DND-41 (cell line): ENCODE measurements around the gene ERAP2.
"Not testable (repeated sequence)": the region's sequence is repeated elsewhere in the genome, so short reads cannot be mapped to it uniquely, and the experiment has no call there.

ENCODE experiments used
- ATAC-seq: fragments of 200-7000 bp; cut with Tn5 transposase; 3 replicates; pipeline ENCODE4 v1.9.1; 2021; ENCODE audit warnings: low read depth; ENCODE audit not compliant: insufficient read depth
- DNase-seq: peaks from one replicate; pipeline ENCODE4 v3.0.0-alpha.2; 2020
- H2AFZ ChIP-seq: 2 replicates; pipeline ENCODE4 v1.6.0; 2012; ENCODE audit warnings: low read depth, low read length
- H3K27ac ChIP-seq: 2 replicates; pipeline ENCODE4 v1.5.1; 2012; ENCODE audit warnings: low read length, inconsistent platforms
- H3K27me3 ChIP-seq: fragments of 200-600 bp; sonication (generic); 2 replicates; pipeline ENCODE4 v1.6.0; 2012; ENCODE audit warnings: low read length, mild to moderate bottlenecking, inconsistent platforms; ENCODE audit not compliant: insufficient read depth, poor library complexity
- H3K36me3 ChIP-seq: 2 replicates; pipeline ENCODE4 v1.5.1; 2012; ENCODE audit warnings: low read length, inconsistent platforms; ENCODE audit not compliant: insufficient read depth
- H3K4me1 ChIP-seq: 2 replicates; pipeline ENCODE4 v1.5.1; 2012; ENCODE audit warnings: mild to moderate bottlenecking, low read length; ENCODE audit not compliant: insufficient read depth
- H3K4me2 ChIP-seq: 2 replicates; pipeline ENCODE4 v1.6.0; 2012; ENCODE audit warnings: mild to moderate bottlenecking, moderate library complexity, low read length, inconsistent platforms; ENCODE audit not compliant: insufficient read depth
- H3K4me3 ChIP-seq, 2 experiments: fragments of 200-600 bp in 1 of 2; shearing (Covaris generic) in 1 of 2; 2 replicates each; pipeline ENCODE4 v1.5.1; 2012 to 2016; ENCODE audit warnings: inconsistent platforms in 2 of 2, low read length in 2 of 2, mild to moderate bottlenecking in 2 of 2, low read depth in 1 of 2, moderate library complexity in 1 of 2
- H3K79me2 ChIP-seq: 2 replicates; pipeline ENCODE4 v1.6.0; 2012; ENCODE audit warnings: low read length, inconsistent platforms; ENCODE audit not compliant: insufficient read depth
- H3K9ac ChIP-seq: 2 replicates; pipeline ENCODE4 v1.6.0; 2012; ENCODE audit warnings: low read depth, mild to moderate bottlenecking, inconsistent platforms, low read length, moderate library complexity
- H3K9me3 ChIP-seq: 2 replicates; pipeline ENCODE4 v1.5.1; 2012; ENCODE audit warnings: low read length, moderate library complexity, mild to moderate bottlenecking, inconsistent platforms; ENCODE audit not compliant: insufficient read depth, severe bottlenecking
- H4K20me1 ChIP-seq: 2 replicates; pipeline ENCODE4 v1.6.0; 2012; ENCODE audit warnings: low read length; ENCODE audit not compliant: insufficient read depth
- CTCF ChIP-seq: IDR thresholded peaks from 2 replicates; pipeline ENCODE4 v1.5.1; 2012; ENCODE audit warnings: borderline replicate concordance, low read length, moderate library complexity, mild to moderate bottlenecking; ENCODE audit not compliant: poor library complexity, severe bottlenecking; ENCODE audit errors: extremely low read depth
- EZH2 ChIP-seq: IDR thresholded peaks from 3 replicates; pipeline ENCODE4 v1.6.1; 2012; ENCODE audit warnings: borderline replicate concordance, low read depth, mild to moderate bottlenecking, moderate library complexity, low read length, inconsistent platforms; ENCODE audit not compliant: severe bottlenecking

Gene ERAP2

GRCh38 chr5:96928931-96929708, 52.8 kb downstream of the ERAP2 start:
- H3K79me2 ChIP-seq = peaks cover 34% of the 10 kb centered on the region
- no peaks in the 10 kb centered on the region for H3K27me3 ChIP-seq
- no peaks in the 10 kb centered on the region for H4K20me1 ChIP-seq
- H3K27ac ChIP-seq = no peak overlapping the region
- no peak overlapping the region for H3K9ac ChIP-seq
- no peak for ATAC-seq
- H3K9me3 ChIP-seq = no peaks in the 10 kb centered on the region
- peaks cover 46% of the 10 kb centered on the region for H3K4me1 ChIP-seq
- DNase-seq = no peak
- TF ChIP-seq EZH2 (no peak), CTCF (no peak)
- no peak overlapping the region for H3K4me3 ChIP-seq
- H3K4me2 ChIP-seq = no peak overlapping the region
- H3K36me3 ChIP-seq = peaks cover 7% of the 10 kb centered on the region; the same call in 1 of the 2 replicates
- H2AFZ ChIP-seq = no peak overlapping the region

DNA sequence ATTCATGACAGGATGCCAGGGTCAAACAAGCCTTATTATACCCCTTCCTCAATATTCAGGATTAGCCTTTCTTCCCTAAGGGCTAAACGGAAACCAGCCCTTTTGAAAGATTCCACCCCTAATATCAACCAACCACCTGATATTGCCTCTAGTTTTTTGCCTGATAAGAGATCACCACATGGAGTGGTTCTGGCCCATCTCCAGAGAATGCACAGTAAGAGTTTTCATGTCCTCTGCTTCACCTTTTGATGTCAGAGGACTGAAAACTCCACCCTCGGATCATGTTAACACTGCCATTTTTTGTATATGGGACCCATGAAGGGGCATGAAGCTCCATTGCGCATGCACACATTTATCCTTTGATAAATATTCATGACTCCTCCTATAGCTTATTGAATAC, 53.8 kb downstream of the ERAP2 start:
- Histone ChIP-seq H3K79me2 (peaks cover 37% of the 10 kb centered on the region), H3K4me3 (no peak overlapping the region), H3K4me2 (peak overlapping the region; percentile 28; the same call in 1 of the 2 replicates), H3K9ac (no peak overlapping the region), H3K36me3 (peaks cover 7% of the 10 kb centered on the region; the same call in 1 of the 2 replicates), H3K9me3 (no peaks in the 10 kb centered on the region), H3K27ac (no peak overlapping the region), H3K4me1 (peaks cover 46% of the 10 kb centered on the region), H4K20me1 (no peaks in the 10 kb centered on the region), H2AFZ (no peak overlapping the region), H3K27me3 (no peaks in the 10 kb centered on the region)
- TF ChIP-seq CTCF = no peak
- TF ChIP-seq EZH2 = no peak
- ATAC-seq = no peak
- DNase-seq = no peak

- Histone ChIP-seq H2AFZ (no peak overlapping the region), H3K36me3 (peaks cover 7% of the 10 kb centered on the region; the same call in 1 of the 2 replicates), H3K9ac (no peak overlapping the region), H3K4me1 (peaks cover 46% of the 10 kb centered on the region), H3K27me3 (no peaks in the 10 kb centered on the region), H3K4me2 (peak overlapping the region; percentile 28; the same call in 1 of the 2 replicates), H3K27ac (no peak overlapping the region), H3K79me2 (peaks cover 37% of the 10 kb centered on the region), H3K4me3 (no peak overlapping the region), H3K9me3 (no peaks in the 10 kb centered on the region), H4K20me1 (no peaks in the 10 kb centered on the region)
- DNase-seq (no peak), ATAC-seq (no peak)
- TF ChIP-seq CTCF (no peak), EZH2 (no peak)
Observed at GRCh38 chr5:96930589-96930988, 54.3 kb downstream of the ERAP2 start.

GRCh38 chr5:96931037-96931436, 54.7 kb downstream of the ERAP2 start:
- not testable (repeated sequence) for DNase-seq, ATAC-seq, H3K9ac ChIP-seq, H3K4me3 ChIP-seq, H3K27me3 ChIP-seq, H3K9me3 ChIP-seq, H3K27ac ChIP-seq, H2AFZ ChIP-seq, H4K20me1 ChIP-seq, H3K36me3 ChIP-seq
- Histone ChIP-seq H3K4me2 (peak overlapping the region; percentile 78; the same call in 1 of the 2 replicates), H3K4me1 (peaks cover 46% of the 10 kb centered on the region), H3K79me2 (peaks cover 38% of the 10 kb centered on the region)
